OCI-LY1 (cell line): Measurements from ENCODE around the gene SMIM9.

Experiments used
- CTCF ChIP-seq: fragments of 200-600 bp; sonication (generic), shearing (Covaris generic); IDR thresholded peaks from 2 replicates; pipeline ENCODE4 v1.5.1; 2017; ENCODE audit warnings: mild to moderate bottlenecking, antibody characterized with exemption, low read length, moderate library complexity, mixed read lengths
- EZH2 ChIP-seq: fragments of 200-600 bp; sonication (generic), shearing (Covaris generic); IDR thresholded peaks from 2 replicates; pipeline ENCODE4 v1.8.0; 2017; ENCODE audit warnings: borderline replicate concordance, mixed run types, mild to moderate bottlenecking, antibody characterized with exemption, low read length, moderate library complexity, mixed read lengths

GRCh38 chrX:154793084-154793795 is 41.2 kb downstream of the SMIM9 start:
- TF ChIP-seq CTCF (no peak), EZH2 (no peak)
